ENCODE data around the gene C2orf80.
"Not testable (repeated sequence)": the region's sequence is repeated elsewhere in the genome, so short reads cannot be mapped to it uniquely, and the experiment has no call there.

The C2orf80 gene

GRCh38 chr2:208189810-208190503 lies at the start of gene C2orf80:
C2orf80 (minus strand) TSS chr2:208190030; CDS start chr2:208186986, 3,044 bp downstream.
- DNase-seq (ENCODE audit: low read depth): no peak

GRCh38 chr2:208235860-208236259 lies 46.0 kb upstream of the C2orf80 start:
- DNase-seq (ENCODE audit: low read depth): no peak

- no peak for DNase-seq (ENCODE audit: low read depth)
Measured at GRCh38 chr2:208234786-208235185, 45.0 kb upstream of the C2orf80 start.

GRCh38 chr2:208228476-208228875 lies 38.6 kb upstream of the C2orf80 start:
- no peak for DNase-seq (ENCODE audit: low read depth)

- no peak for DNase-seq (ENCODE audit: low read depth)
Measured at GRCh38 chr2:208227581-208228232, 37.9 kb upstream of the C2orf80 start.

- DNase-seq (ENCODE audit: low read depth): no peak
Measured at GRCh38 chr2:208224802-208225201, 35.0 kb upstream of the C2orf80 start.

- no peak for DNase-seq (ENCODE audit: low read depth)
Measured at GRCh38 chr2:208222351-208222750, 32.5 kb upstream of the C2orf80 start.

- not testable (repeated sequence) for DNase-seq (ENCODE audit: low read depth)
Measured at GRCh38 chr2:208221873-208222272, 32.0 kb upstream of the C2orf80 start.

GRCh38 chr2:208210688-208211451 lies 21.0 kb upstream of the C2orf80 start:
- no peak for DNase-seq (ENCODE audit: low read depth)

- DNase-seq (ENCODE audit: low read depth): no peak
Measured at GRCh38 chr2:208208335-208209085, 18.7 kb upstream of the C2orf80 start.

- no peak for DNase-seq (ENCODE audit: low read depth)
Measured at GRCh38 chr2:208207769-208208168, 17.9 kb upstream of the C2orf80 start.

GRCh38 chr2:208204166-208204565 lies 14.3 kb upstream of the C2orf80 start:
- no peak for DNase-seq (ENCODE audit: low read depth)

- DNase-seq (ENCODE audit: low read depth): no peak
Measured at GRCh38 chr2:208195531-208195930, 5.7 kb upstream of the C2orf80 start.

GRCh38 chr2:208192611-208193236 lies 2.9 kb upstream of the C2orf80 start:
- DNase-seq (ENCODE audit: low read depth): no peak

GRCh38 chr2:208189069-208189809 lies 591 bp downstream of the C2orf80 start:
- DNase-seq (ENCODE audit: low read depth): no peak

GRCh38 chr2:208186893-208187292 lies 2.9 kb downstream of the C2orf80 start:
- DNase-seq (ENCODE audit: low read depth): no peak

- no peak for DNase-seq (ENCODE audit: low read depth)
Measured at GRCh38 chr2:208186465-208186864, 3.4 kb downstream of the C2orf80 start.

- no peak for DNase-seq (ENCODE audit: low read depth)
Measured at GRCh38 chr2:208183972-208184705, 5.7 kb downstream of the C2orf80 start.

- DNase-seq (ENCODE audit: low read depth): no peak
Measured at GRCh38 chr2:208183526-208183925, 6.3 kb downstream of the C2orf80 start.

- no peak for DNase-seq (ENCODE audit: low read depth)
Measured at GRCh38 chr2:208182835-208183234, 7.0 kb downstream of the C2orf80 start.

All from T-helper 22 cell (primary cell).